DND-41 (cell line): ENCODE results near the gene ZSCAN5C.
"Not testable (repeated sequence)": the region's sequence is repeated elsewhere in the genome, so short reads cannot be mapped to it uniquely, and the experiment has no call there.

Experiments
- EZH2 ChIP-seq: IDR thresholded peaks from 3 replicates; pipeline ENCODE4 v1.6.1; 2012; ENCODE audit warnings: borderline replicate concordance, low read depth, mild to moderate bottlenecking, moderate library complexity, low read length, inconsistent platforms; ENCODE audit not compliant: severe bottlenecking
- TF ChIP-seq, protein P1 (sequence below): IDR thresholded peaks from 2 replicates; pipeline ENCODE4 v1.5.1; 2012; ENCODE audit warnings: borderline replicate concordance, low read length, moderate library complexity, mild to moderate bottlenecking; ENCODE audit not compliant: poor library complexity, severe bottlenecking; ENCODE audit errors: extremely low read depth

DNA sequence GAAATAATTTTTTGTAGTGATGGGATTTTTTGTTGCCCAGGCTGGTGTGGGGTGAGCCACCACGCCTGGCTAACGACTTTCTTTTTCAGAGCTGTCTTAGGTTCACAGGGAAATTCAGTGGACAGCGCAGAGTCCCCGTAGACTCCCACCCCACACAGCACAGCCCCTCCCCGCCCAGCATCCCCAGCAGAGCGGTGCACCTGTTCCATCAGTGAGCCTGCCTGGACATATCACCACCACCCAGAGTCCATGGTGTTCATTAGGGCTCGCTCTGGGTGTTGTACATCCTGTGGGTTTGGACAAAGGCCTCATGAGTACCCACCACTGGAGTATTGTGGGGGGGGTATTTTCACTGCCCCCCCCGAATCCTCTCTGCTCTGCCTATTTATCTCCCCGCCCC lies 8.0 kb downstream of the ZSCAN5C start:
- TF ChIP-seq, protein P1, sequence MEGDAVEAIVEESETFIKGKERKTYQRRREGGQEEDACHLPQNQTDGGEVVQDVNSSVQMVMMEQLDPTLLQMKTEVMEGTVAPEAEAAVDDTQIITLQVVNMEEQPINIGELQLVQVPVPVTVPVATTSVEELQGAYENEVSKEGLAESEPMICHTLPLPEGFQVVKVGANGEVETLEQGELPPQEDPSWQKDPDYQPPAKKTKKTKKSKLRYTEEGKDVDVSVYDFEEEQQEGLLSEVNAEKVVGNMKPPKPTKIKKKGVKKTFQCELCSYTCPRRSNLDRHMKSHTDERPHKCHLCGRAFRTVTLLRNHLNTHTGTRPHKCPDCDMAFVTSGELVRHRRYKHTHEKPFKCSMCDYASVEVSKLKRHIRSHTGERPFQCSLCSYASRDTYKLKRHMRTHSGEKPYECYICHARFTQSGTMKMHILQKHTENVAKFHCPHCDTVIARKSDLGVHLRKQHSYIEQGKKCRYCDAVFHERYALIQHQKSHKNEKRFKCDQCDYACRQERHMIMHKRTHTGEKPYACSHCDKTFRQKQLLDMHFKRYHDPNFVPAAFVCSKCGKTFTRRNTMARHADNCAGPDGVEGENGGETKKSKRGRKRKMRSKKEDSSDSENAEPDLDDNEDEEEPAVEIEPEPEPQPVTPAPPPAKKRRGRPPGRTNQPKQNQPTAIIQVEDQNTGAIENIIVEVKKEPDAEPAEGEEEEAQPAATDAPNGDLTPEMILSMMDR: not testable (repeated sequence)
- not testable (repeated sequence) for TF ChIP-seq EZH2
